Measurements from ENCODE around the gene OR5L2.

The OR5L2 gene

GRCh38 chr11:55795256-55795655 lies 31.8 kb upstream of the OR5L2 start, which contains the start of gene OR5D14:
Gene OR5D14 (plus strand): TSS chr11:55795556. CDS start chr11:55795556, 0 bp downstream.
- Histone ChIP-seq H3K27me3 (ENCODE audit: low read length) (no peaks in the 10 kb centered on the region), H4K20me1 (ENCODE audit: low read depth, low read length) (no peaks in the 10 kb centered on the region), H3K27ac (ENCODE audit: low read depth, low read length) (no peak within 1 kb of the TSS), H2AFZ (ENCODE audit: low read depth, low read length, severe bottlenecking) (no peak within 1 kb of the TSS), H3K79me2 (ENCODE audit: insufficient read depth, low read length) (no peaks in the 10 kb centered on the region), H3F3A (ENCODE audit: insufficient read depth) (no peaks in the 10 kb centered on the region), H3K9ac (ENCODE audit: low read length) (no peak within 1 kb of the TSS), H3K4me3 (ENCODE audit: insufficient read depth, low read length, poor library complexity, severe bottlenecking) (no peak within 1 kb of the TSS), H3K36me3 (ENCODE audit: low read length) (no peaks in the 10 kb centered on the region), H3K4me2 (ENCODE audit: low read depth, low read length, poor library complexity, severe bottlenecking) (no peak within 1 kb of the TSS), H3K9me3 (ENCODE audit: insufficient read depth, low read length) (no peaks in the 10 kb centered on the region), H3K9me2 (replicated peaks; ENCODE audit: insufficient read depth, low read length) (no peaks in the 10 kb centered on the region)
- TF ChIP-seq CTCF (IDR thresholded peaks at IDR 0.05; ENCODE audit: insufficient read depth, low read length, poor library complexity, severe bottlenecking), result no peak
- TF ChIP-seq EZH2phosphoT487 (conservative IDR thresholded peaks at IDR 0.05; ENCODE audit: low read length), result no peak

GRCh38 chr11:55806248-55806647 lies 20.8 kb upstream of the OR5L2 start:
- Histone ChIP-seq H3K4me2 (ENCODE audit: low read depth, low read length, poor library complexity, severe bottlenecking) (no peak overlapping the region), H3K4me3 (ENCODE audit: insufficient read depth, low read length, poor library complexity, severe bottlenecking) (no peak overlapping the region), H3K9ac (ENCODE audit: low read length) (no peak overlapping the region), H3K27me3 (ENCODE audit: low read length) (no peaks in the 10 kb centered on the region), H3K79me2 (ENCODE audit: insufficient read depth, low read length) (no peaks in the 10 kb centered on the region), H3K9me2 (replicated peaks; ENCODE audit: insufficient read depth, low read length) (no peaks in the 10 kb centered on the region), H3K36me3 (ENCODE audit: low read length) (no peaks in the 10 kb centered on the region), H3K9me3 (ENCODE audit: insufficient read depth, low read length) (no peaks in the 10 kb centered on the region), H3F3A (ENCODE audit: insufficient read depth) (no peaks in the 10 kb centered on the region), H2AFZ (ENCODE audit: low read depth, low read length, severe bottlenecking) (no peak overlapping the region), H4K20me1 (ENCODE audit: low read depth, low read length) (no peaks in the 10 kb centered on the region), H3K27ac (ENCODE audit: low read depth, low read length) (no peak overlapping the region)
- TF ChIP-seq EZH2phosphoT487 (conservative IDR thresholded peaks at IDR 0.05; ENCODE audit: low read length), result no peak
- no peak for TF ChIP-seq CTCF (IDR thresholded peaks at IDR 0.05; ENCODE audit: insufficient read depth, low read length, poor library complexity, severe bottlenecking)

- H3K9ac ChIP-seq (ENCODE audit: low read length), result no peak within 1 kb of the TSS
- no peak within 1 kb of the TSS for H2AFZ ChIP-seq (ENCODE audit: low read depth, low read length, severe bottlenecking)
These were observed 16.0 kb upstream of the OR5L2 start, which contains the start of gene OR5L1 for GRCh38 chr11:55811067-55811466. Gene OR5L1 (plus strand): TSS chr11:55811367. CDS start chr11:55811467, 100 bp downstream.

More at GRCh38 chr11:55811067-55811466, 16.0 kb upstream of the OR5L2 start, which contains the start of gene OR5L1:
- no peaks in the 10 kb centered on the region for H3K27me3 ChIP-seq (ENCODE audit: low read length)
- no peak within 1 kb of the TSS for H3K27ac ChIP-seq (ENCODE audit: low read depth, low read length)
- no peak within 1 kb of the TSS for H3K4me3 ChIP-seq (ENCODE audit: insufficient read depth, low read length, poor library complexity, severe bottlenecking)
- no peaks in the 10 kb centered on the region for H3F3A ChIP-seq (ENCODE audit: insufficient read depth)
- no peaks in the 10 kb centered on the region for H3K9me3 ChIP-seq (ENCODE audit: insufficient read depth, low read length)
- H3K4me2 ChIP-seq (ENCODE audit: low read depth, low read length, poor library complexity, severe bottlenecking), result no peak within 1 kb of the TSS
- no peaks in the 10 kb centered on the region for H3K9me2 ChIP-seq (replicated peaks; ENCODE audit: insufficient read depth, low read length)
- no peaks in the 10 kb centered on the region for H3K36me3 ChIP-seq (ENCODE audit: low read length)
- no peaks in the 10 kb centered on the region for H4K20me1 ChIP-seq (ENCODE audit: low read depth, low read length)
- TF ChIP-seq CTCF (IDR thresholded peaks at IDR 0.05; ENCODE audit: insufficient read depth, low read length, poor library complexity, severe bottlenecking), result no peak
- TF ChIP-seq EZH2phosphoT487 (conservative IDR thresholded peaks at IDR 0.05; ENCODE audit: low read length), result no peak
- no peaks in the 10 kb centered on the region for H3K79me2 ChIP-seq (ENCODE audit: insufficient read depth, low read length)

Measured in SU-DHL-6 (cell line).